ENCODE data around the gene MYLK2.

Gene MYLK2

GRCh38 chr20:31835977-31836852, 17.1 kb downstream of the MYLK2 start:
- peak; percentile 38 for DNase-seq (ENCODE audit: low spot score)

DNA sequence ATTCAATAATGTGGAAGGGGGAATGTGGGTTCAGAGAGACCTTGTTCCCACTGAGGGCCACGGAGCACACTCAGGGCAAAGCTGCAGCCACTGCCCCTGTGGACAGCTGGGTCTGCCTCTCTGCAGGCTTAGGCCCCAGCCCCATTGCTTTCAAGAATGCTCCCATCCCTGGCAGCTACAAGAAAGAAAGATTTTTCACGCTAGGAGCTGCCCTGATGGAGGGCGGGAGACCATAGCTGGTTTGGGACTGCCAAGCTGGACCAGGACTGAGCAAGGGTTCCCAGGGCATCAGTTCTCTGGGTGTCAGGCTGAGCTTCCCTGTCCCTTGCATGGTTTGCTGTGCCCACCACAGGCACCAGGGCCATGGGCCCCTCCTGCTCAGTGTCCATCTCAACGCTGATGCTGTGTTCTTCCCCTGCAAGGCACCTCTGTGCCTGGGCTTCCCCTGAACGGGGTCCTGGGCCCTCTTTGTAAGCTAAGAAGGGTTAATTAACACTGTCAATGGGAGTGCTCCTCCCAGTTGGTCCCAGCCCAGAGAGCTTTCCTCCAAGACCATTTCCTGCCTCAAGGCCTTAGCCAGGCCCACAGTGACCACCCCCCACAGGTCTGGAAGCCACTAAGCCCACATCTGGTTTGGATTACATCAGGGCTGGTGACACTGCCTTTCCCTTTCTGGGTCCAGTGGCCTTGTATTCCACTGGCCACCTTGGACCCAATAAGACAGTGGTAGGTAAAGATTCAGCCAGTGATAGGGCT, 17.9 kb downstream of the MYLK2 start:
- DNase-seq (ENCODE audit: low spot score), result no peak

DNA sequence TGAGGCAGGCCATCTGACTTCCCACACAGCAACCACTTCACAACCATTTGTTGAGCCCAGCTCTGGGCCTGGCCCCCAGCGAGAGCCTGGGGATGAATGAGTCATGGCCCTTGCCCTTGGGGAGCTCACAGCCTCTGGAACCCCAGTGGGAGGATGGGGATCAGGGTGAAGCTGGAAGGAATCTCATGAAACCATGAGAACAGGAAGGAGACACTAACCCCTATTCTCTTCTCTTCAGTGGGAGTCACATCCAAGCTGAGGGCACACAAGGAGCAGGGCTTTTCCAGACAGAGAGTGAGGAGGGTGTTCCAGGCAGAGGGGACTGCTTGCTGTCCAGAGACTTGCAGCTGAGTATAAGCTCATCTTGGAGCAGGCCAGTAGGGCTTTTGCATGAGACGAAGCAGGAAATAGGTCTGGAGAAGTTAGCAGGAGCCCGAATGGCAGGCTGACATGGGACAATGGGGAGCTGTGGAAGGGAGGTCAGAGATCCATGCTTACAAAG, 18.8 kb downstream of the MYLK2 start:
- DNase-seq (ENCODE audit: low spot score), result no peak

DNA sequence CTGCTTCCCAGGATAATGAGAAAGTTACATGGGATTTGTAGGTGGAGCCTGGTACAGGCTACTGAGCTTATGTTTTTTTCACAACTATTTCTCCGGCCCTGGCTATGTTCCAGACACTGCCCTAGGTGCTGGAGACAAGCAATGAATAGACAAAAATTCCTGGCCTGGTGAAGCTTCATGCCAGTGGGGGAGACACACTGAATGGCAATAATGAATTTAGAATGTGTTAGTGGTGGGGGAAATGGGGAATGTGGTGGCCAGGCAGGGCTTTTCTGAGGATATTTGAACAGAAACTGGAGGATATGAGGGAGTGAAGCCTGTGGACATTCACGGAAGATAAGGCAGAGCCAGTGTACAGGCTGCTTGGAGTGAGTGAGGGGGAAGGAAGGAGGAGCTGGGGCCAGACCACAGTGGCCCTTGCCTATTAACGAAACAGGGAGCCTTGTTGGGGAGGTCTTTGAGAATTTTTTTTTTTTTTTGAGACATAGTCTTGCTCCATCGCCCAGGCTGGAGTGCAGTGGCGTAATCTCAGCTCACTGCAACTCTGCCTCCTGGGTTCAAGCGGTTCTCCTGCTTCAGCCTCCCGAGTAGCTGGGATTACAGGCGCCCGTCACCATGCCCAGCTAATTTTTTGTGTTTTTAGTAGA, 19.6 kb downstream of the MYLK2 start:
- no peak for DNase-seq (ENCODE audit: low spot score)

GRCh38 chr20:31839782-31840487, 20.8 kb downstream of the MYLK2 start:
- DNase-seq (ENCODE audit: low spot score), result no peak

DNA sequence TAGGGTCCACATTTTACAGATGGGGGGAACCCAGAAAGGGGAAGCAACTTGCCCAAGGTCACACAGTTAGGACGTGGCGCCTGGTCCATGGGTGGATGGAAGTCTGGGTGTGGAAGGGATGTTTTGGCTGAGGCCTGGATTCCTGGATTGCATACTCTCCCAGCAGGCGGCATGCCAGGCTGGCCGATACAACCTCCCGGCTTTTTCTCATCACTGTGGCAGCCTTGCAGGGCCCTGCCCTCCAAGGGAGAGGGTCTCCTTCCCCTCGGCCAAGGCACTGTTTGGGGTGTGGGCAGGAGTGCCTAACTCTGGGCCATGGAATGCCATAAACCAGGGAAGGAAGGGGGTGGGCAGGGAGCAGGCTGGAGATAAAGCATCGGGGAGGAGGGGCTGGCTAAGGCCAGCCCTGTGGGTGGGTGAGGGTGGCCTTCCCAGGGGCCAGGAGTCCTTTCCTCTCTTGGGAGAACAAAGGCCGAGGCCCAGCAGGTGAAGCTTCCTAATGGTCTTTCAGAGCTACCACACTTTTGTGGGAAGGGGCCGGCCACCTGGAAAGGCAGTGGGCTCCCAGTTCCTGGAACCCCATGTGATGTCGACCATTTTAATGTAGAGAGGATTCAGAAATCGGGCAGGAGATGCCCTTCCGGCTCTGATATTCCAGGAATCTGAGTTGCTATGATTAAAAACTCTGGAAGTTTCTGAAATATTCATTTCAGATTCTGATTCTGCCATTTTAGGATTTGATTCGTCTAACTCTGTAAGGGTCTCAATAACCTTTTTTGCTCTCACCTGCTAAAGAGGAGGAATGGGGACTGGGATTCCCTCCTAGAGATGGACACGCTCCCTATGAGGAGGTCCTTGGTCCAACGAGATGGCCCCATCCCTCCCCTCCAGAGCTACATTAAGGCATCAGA, 22.0 kb downstream of the MYLK2 start:
- DNase-seq (ENCODE audit: low spot score), result no peak

- DNase-seq (ENCODE audit: low spot score), result no peak
These were observed 22.8 kb downstream of the MYLK2 start for GRCh38 chr20:31841928-31842327.

DNA sequence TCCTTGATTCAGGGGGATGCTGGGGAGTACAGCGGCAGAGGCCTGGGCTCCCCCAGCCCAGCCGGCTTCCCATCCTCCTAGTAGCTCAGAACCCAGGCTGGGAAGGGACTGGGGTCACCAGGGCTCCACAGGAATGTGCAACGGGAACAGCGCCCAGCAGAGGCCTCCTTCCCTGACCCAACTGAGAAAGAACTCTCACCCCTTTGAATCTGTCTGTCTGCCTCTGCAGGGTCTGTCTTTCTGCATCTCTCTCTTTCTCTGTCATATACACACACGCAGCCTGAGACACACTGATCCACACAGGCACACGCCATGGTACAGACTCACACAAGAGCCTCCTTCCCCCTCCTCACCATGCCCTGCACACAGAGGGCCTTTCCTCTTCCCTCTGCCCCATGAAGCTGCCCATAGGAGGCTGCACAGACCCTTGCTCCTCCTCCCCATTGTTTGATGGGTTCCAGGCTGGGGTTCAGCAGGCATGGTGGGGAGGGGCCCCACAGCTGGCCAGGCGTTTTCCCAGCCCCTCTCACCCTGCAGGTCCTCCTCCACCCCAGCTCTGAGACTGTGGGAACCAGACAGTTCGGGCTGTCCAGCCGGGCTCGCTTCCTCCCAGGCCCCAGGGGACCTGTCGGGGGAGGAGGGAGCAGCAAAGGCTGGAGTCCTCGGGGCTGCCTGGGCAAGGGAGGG, 23.5 kb downstream of the MYLK2 start:
- DNase-seq (ENCODE audit: low spot score), result no peak

GRCh38 chr20:31843288-31843687, 24.1 kb downstream of the MYLK2 start:
- DNase-seq (ENCODE audit: low spot score), result no peak

GRCh38 chr20:31843881-31844280, 24.7 kb downstream of the MYLK2 start:
- DNase-seq (ENCODE audit: low spot score), result no peak

DNA sequence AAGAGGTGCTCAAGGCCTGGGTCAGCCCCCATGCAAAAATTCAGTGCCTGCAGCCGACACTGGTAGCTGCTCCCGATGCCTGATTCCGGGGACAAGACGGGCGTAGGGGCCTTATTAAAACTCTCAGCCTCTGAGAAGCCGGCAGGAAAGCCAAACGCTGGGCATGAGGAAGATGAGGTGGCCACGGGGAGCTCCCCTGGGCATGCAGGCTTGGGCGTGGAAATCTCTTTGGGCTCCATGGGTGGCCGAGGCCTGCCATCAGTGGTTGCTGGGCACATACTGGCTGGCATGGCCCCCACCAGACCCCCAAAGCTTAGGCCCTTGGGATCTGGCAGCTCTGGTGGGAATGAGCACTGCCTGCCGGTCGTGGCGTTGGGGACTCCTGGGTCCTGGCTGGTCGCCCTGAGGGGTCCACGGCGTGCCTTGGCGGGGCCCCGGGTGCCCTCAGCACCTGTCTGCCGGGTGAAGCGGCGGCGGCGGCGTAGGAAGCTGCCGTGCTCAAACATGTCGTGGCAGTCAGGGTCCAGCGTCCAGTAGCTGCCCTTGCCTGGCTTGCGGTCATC, 25.7 kb downstream of the MYLK2 start:
- no peak for DNase-seq (ENCODE audit: low spot score)

DNA sequence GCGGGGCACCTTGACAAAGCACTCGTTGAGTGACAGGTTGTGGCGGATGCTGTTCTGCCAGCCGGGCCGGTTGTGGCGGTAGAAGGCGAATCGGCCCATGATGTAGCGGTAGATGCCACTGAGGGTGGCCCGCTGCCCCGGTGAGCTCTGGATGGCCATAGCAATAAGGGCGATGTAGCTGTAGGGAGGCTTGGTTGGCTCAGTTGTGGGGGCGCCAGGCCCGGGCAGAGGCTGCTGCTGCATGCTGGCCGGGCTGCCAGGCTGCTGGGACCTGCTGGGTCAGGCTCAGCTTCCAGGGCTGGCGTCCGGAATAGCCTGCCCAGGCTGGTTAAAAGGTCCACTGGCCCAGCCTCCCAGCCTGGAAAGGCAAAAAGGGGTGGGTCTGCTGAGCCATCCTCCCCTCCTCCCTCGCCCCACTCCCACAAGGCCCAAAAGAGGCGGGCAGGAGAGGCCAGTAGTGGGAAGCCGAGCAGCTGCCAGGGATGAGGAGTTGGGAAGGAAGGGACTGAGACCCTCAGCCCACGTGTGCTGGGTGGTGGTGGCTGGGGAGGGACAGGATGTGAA, 26.2 kb downstream of the MYLK2 start, which contains the start of gene FOXS1:
TSS of gene FOXS1 (minus strand) at position 305 of the 564 bp plus-strand sequence. CDS start at position 243, 62 bp downstream.
- DNase-seq (ENCODE audit: low spot score), result no peak

GRCh38 chr20:31846793-31847138, 27.6 kb downstream of the MYLK2 start:
- no peak for DNase-seq (ENCODE audit: low spot score)

DNA sequence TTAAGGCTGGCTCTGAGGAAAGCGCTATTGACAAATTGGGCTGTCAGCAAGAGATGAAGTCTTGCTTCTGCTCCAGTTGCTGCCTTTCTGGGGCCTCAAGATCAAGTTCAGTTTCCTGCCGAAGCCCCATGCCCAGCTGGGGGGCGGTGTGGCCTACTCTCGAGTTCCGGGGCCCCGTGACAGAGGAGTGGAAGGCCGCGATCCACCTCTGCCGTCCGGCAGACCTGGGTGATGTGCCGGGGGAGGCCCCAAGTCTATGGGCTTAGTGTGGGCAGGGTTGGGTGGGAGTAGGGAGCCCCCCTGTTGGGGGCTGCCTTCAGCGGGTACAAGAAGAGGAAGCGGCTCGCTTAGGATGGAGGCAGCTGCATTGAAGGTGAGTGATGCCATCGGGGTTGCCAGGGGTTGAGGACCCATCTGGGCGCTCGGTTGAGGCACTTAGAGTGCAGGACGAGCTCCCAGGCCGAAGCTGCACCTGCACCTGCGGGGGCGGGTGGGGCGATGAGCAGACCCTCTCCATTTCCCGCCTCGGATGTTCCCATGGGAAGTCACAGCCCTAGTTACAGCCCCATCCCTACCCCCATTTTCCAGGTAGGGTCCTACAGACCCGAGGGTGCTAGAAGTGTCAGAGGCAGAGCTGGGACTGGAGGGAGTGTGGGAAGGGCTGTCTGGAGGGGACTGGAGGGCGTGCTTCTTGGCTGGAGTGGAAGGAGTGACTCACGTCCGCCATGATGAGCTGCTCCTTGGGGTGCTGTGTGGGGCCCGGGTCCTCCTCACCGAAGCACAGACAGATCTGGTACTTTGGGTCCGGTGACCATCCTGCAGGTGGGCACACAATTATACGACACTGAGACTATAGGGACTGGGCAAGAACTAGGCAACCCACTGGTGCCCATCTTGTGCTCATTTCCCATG, 29.2 kb downstream of the MYLK2 start:
- DNase-seq (ENCODE audit: low spot score), result no peak

DNA sequence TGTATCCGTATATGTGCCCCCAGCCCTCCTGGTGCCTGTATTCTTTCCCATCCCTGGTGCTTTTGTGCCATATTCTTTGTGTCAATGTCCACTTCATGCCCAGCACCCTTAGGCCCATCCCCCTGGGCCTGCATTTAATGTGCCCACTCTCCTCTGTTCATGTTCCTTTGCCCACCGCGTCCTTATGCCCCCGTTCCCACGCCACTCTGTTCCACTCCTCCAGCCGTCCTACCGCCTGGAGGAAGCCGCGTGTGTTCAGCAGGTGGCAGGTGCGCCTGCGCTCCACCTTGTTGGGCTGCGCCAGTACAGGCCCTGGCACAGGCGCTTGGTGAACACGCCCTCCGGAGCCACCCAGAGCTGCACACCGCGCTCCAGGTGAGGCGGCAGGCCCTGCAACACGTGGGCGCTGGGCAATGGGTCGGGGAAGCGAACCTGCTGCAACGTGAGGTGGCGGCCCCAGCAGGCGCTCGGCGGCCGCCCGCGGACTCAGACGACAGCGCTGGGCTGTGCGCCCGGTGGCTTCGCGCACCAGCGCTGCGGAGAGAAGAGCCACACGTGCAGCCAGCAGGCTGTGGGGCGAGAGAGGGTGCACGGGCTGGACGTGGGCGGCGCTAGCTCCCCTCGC, 30.3 kb downstream of the MYLK2 start:
- no peak for DNase-seq (ENCODE audit: low spot score)

DNA sequence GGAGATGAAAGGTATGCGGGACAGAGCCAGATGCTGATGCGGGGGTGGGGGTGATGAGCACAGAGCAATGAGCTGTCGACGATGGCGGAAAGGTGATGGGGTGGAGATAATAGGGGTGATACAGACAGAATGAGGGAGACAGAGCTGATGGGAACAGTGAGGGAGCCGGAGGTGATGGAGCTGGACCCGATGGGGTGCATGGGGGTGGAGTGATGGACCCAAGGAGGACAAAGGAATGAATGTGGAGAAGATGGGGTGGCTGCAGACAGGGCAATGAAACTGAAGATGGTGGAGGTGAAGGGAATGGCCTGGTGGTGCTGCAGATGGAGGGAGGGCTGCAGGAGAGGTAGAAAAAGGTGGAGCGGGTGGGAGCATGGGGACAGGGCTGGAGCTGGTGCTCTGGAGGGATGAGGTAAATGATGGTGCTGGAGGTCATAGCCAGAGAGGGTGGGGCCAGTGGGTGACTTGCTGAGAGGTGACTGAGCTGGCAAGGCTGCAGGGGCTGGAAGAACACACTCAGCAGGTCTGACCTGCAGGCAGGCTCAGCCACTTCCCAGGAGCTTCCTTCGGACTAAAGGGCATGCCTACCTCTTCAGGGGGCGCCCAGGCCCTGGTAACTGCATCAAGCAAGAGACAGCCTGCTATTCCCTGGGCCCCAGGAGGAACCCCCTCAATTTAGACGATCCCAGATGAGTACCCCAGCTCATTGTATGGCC, 32.2 kb downstream of the MYLK2 start:
- DNase-seq (ENCODE audit: low spot score), result no peak

DNA sequence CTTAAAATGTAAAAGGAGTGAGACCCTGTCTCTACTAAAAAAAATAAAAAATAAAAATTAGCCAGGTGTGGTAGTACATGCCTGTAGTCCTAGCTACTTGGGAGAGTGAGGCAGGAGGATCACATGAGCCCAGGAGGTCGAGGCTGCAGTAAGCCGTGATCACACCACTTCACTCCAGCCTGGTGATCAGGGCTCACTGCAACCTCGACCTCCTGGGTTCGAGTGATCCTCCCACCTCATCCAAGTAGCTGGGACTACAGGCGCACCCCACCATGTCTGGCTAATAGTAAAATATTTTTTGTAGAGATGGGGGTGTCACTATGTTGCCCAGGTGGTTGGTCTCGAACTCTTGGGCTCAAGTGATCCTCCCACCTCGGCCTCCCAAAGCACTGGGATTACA, 34.3 kb downstream of the MYLK2 start:
- no peak for DNase-seq (ENCODE audit: low spot score)
